ENCODE measurements around the gene COA1. TPM values are rescaled to one million over a fixed set of nuclear protein-coding genes. Genes with fewer than 3 reads are reported as not detected.

COA1 gene
- total RNA-seq, 1 donor from 2014 or later = 67.1 TPM

DNA sequence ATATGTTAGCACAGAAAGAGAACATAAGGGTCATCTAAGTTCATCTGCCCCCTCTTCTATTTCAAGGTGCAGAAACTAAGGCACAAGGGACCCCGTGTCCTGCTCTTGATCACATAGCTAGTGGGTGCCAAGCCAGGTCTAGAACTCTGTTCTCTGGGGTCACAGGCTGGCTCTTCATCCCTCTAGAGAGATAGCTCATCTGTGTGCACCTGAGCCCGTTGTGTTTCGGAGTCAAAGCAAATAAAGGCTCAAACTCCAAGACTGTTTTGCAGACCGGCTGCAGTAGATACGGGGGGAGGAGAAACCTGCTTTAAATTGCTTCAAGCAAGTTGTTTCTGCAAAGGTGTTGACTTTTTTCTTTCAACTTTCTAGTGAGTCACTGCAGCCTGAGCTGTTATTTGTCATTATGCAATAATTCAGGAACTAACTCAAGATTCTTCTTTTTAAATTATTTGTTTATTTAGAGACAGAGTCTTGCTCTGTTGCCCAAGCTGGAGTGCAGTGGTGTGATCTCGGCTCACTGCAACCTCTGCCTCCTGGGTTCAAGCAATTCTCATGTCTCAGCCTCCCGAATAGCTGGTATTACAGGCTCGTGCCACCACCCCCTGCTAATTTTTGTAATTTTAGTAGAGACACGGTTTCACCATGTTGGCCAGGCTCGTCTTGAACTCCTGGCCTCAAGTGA lies 35.6 kb upstream of the COA1 start:
- peaks cover 27% of the 10 kb centered on the region for H3K4me1 Mint-ChIP-seq (ENCODE audit: low read depth)
- no peak overlapping the region for H3K4me3 Mint-ChIP-seq (ENCODE audit: low read depth)
- no peak overlapping the region for H3K27ac Mint-ChIP-seq
- H3K36me3 Mint-ChIP-seq (ENCODE audit: low read depth) = peaks cover 3% of the 10 kb centered on the region
- peaks cover 6% of the 10 kb centered on the region for H3K27me3 Mint-ChIP-seq (ENCODE audit: low read depth)
- no peak for DNase-seq (ENCODE audit: low spot score)
- no peaks in the 10 kb centered on the region for H3K9me3 Mint-ChIP-seq
- intact Hi-C loops (cut with micrococcal nuclease) = no loop called here

DNA sequence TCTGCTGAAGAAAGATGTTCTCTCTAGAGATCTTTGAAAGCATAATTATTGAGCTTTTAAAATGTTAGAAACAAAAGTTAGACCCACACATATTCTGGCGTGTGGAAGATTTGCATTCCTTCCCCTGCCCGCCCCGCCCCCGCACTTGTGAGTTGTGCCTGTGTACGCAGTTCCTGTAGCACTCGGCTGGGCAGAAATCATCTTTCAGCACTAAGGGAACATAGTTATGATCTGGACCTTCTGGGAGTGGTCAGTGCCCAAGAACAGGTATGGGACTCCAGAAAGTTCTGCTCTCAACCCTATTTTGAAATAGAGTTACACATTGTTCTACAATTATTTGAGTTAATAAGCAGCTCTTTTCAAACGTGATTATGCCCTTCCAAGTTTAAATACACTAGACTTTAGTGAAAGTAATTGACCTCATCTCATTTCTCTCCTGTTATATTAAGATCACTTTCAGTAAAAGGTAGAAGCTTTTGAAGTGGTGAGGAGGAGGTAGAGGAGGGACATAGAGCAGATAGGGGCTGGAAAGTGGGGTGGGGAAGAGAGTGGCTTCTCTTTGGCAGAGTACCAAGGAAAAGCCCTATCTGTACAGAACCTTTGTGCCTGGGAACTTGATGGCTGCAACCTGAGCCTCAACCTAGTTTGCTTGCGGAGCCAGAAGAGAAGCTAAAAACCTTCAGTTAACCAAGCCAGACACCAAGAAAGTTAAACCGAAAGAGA lies 34.9 kb upstream of the COA1 start:
- no peak for DNase-seq (ENCODE audit: low spot score)
- Mint-ChIP-seq H3K36me3 (ENCODE audit: low read depth) (peaks cover 3% of the 10 kb centered on the region), H3K4me3 (ENCODE audit: low read depth) (no peak overlapping the region), H3K9me3 (no peaks in the 10 kb centered on the region), H3K27me3 (ENCODE audit: low read depth) (peaks cover 6% of the 10 kb centered on the region), H3K4me1 (ENCODE audit: low read depth) (peaks cover 30% of the 10 kb centered on the region), H3K27ac (no peak overlapping the region)
- intact Hi-C loops (cut with micrococcal nuclease) = no loop called here

DNA sequence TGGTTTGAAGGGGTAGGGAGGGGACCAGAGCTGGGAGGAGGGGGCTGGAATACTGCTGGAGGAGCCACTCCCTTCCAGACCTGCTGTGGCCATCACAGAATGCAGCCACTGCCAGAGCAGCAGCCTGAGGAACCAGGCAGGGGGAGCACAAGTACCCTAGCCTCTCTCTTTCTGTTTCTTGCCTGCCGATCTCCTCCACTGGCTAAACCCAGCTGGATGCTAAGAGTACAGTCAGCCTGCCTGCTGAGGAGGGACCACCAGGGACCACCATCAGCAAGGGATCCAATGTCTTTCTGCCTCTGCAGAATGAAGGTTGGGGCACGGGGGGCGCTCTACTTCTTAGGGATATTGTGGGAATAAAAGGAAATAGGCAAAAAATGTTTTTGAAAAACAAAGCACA lies 33.9 kb upstream of the COA1 start:
- peaks cover 6% of the 10 kb centered on the region for H3K27me3 Mint-ChIP-seq (ENCODE audit: low read depth)
- peaks cover 27% of the 10 kb centered on the region for H3K4me1 Mint-ChIP-seq (ENCODE audit: low read depth)
- H3K4me3 Mint-ChIP-seq (ENCODE audit: low read depth) = no peak overlapping the region
- no peak for DNase-seq (ENCODE audit: low spot score)
- H3K9me3 Mint-ChIP-seq = no peaks in the 10 kb centered on the region
- peaks cover 3% of the 10 kb centered on the region for H3K36me3 Mint-ChIP-seq (ENCODE audit: low read depth)
- intact Hi-C loops (cut with micrococcal nuclease) = no loop called here
- H3K27ac Mint-ChIP-seq = no peak overlapping the region

DNA sequence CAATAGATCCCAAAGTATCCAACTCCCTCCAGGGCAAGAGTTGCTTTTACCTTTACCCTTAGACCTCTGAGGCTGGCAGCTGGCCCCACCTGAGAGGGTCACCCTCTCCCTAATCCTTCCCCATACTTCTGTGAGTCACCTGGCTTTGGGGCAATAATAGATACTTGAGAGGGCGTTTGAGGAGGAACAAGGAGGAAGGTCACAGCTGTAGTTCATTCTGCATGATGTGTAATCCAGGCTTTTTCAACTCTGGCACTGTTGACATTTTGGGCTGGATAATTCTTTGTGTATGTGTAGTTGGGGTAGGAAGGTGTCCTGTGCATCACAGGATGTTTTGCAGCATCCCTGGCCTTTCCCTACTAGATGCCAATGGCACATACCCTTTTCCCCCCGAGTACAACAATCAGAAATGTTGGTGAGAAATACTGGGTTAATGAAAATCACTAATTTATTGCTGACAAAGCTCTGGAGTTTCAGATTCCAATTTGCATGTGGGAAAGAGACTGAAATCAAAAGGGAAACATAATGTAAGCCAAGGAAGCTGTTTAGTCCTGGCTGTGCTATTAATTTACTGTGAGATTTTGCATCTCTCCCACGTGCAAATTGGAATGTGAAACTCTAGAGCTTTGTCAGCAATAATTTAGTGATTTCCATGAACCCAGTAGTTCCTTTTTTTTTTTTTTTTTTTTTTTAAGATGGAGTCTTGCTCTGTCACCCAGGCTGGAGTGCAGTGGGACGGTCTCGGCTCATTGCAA lies 32.8 kb upstream of the COA1 start:
- Mint-ChIP-seq H3K4me1 (ENCODE audit: low read depth) (peaks cover 36% of the 10 kb centered on the region), H3K36me3 (ENCODE audit: low read depth) (peaks cover 3% of the 10 kb centered on the region), H3K27ac (no peak overlapping the region), H3K9me3 (no peaks in the 10 kb centered on the region), H3K4me3 (ENCODE audit: low read depth) (no peak overlapping the region), H3K27me3 (ENCODE audit: low read depth) (peaks cover 15% of the 10 kb centered on the region)
- intact Hi-C loops (cut with micrococcal nuclease) = no loop called here
- no peak for DNase-seq (ENCODE audit: low spot score)

DNA sequence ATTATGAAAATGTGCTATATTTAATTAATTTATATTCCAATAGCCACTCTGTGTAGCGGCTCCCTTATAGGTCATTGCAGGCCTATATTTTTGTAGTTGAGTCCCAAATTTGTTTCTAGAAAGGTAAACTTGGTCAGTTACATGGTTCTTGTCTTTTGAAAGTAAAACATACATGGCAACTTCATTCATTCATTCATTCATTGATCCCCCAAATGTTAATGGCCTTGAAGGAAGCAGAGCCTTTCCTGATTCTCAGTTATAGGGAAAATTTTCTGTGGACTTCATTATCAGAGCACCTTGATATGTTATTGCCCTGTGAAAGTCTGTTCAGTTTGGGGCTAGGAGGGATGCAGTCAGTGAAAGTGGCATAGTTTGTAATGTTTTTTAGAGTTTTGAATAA lies 32.1 kb upstream of the COA1 start:
- Mint-ChIP-seq H3K36me3 (ENCODE audit: low read depth) (peaks cover 3% of the 10 kb centered on the region), H3K27me3 (ENCODE audit: low read depth) (peaks cover 19% of the 10 kb centered on the region), H3K9me3 (no peaks in the 10 kb centered on the region), H3K4me1 (ENCODE audit: low read depth) (peaks cover 44% of the 10 kb centered on the region), H3K27ac (no peak overlapping the region), H3K4me3 (ENCODE audit: low read depth) (no peak overlapping the region)
- intact Hi-C loops (cut with micrococcal nuclease) = no loop called here
- DNase-seq (ENCODE audit: low spot score) = no peak

DNA sequence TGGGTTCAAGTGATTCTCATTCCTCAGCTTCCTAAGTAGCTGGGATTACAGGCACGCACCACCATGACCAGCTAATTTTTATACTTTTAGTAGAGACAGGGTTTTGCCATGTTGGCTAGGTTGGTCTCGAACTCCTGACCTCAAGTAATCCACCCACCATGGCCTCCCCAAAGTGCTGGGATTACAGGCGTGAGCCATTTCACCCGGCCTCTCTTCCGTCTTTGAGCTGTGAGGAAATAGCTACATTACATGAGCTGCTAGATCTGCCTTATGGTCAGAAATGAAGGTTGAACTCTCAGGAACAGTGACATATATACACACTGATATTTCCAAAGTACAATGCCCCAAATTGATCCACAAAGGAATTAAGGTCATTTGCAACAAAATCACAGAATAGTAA lies 31.5 kb upstream of the COA1 start:
- H3K9me3 Mint-ChIP-seq = no peaks in the 10 kb centered on the region
- peaks cover 3% of the 10 kb centered on the region for H3K36me3 Mint-ChIP-seq (ENCODE audit: low read depth)
- no peak for DNase-seq (ENCODE audit: low spot score)
- H3K4me1 Mint-ChIP-seq (ENCODE audit: low read depth) = peaks cover 49% of the 10 kb centered on the region
- H3K27ac Mint-ChIP-seq = no peak overlapping the region
- intact Hi-C loops (cut with micrococcal nuclease) = no loop called here
- peaks cover 19% of the 10 kb centered on the region for H3K27me3 Mint-ChIP-seq (ENCODE audit: low read depth)
- no peak overlapping the region for H3K4me3 Mint-ChIP-seq (ENCODE audit: low read depth)

DNA sequence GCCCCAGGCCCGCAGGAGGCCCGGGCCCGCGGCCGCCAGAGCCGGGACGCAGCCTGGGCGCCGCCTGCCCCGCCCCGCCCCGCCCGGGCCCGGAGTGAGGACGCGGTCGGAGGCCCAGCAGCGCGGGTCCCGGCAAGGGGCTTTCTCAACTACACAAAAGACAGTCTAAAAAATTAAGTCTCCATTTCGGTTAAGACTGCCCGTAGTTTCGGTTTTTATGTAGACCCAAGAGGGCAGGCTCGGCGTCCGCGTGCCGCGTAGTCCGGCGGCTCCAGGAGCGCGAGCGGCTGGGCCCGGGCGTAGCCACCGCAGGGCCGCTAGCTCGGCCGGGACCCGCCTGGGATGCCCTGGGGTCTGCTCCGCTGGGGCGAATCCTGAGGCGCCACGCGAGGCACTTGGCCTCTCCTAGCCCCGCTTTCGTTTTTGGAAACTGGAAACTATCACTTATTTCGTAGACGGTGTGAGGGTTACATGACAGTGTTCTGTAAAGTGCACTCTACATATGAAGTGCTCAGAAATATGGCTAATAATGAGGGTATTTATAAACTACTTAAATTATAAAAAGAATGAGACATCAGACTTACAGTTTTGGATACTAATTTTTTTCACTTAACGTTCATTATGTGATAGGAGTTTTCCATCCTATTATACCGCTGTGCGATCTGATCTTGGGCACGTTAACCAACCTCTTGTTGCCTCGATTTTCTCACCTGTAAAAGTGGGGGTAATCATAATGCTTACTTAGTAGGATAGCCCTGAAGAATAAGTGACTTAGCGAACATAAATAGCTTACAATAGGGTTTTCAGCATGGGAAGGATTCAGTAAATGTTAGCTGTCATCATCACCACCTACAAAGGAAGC lies 29.7 kb upstream of the COA1 start:
- peaks cover 20% of the 10 kb centered on the region for H3K27me3 Mint-ChIP-seq (ENCODE audit: low read depth)
- DNase-seq (ENCODE audit: low spot score) = peak; percentile 43
- H3K4me1 Mint-ChIP-seq (ENCODE audit: low read depth) = peaks cover 41% of the 10 kb centered on the region
- H3K4me3 Mint-ChIP-seq (ENCODE audit: low read depth) = peak overlapping the region; percentile 73
- H3K27ac Mint-ChIP-seq = no peak overlapping the region
- H3K9me3 Mint-ChIP-seq = no peaks in the 10 kb centered on the region
- H3K36me3 Mint-ChIP-seq (ENCODE audit: low read depth) = peaks cover 3% of the 10 kb centered on the region
- intact Hi-C loops (cut with micrococcal nuclease) = loop anchor here (2.0 kb wide), 1 partner anchor 30 kb away; the partner anchor contains the start of gene COA1

DNA sequence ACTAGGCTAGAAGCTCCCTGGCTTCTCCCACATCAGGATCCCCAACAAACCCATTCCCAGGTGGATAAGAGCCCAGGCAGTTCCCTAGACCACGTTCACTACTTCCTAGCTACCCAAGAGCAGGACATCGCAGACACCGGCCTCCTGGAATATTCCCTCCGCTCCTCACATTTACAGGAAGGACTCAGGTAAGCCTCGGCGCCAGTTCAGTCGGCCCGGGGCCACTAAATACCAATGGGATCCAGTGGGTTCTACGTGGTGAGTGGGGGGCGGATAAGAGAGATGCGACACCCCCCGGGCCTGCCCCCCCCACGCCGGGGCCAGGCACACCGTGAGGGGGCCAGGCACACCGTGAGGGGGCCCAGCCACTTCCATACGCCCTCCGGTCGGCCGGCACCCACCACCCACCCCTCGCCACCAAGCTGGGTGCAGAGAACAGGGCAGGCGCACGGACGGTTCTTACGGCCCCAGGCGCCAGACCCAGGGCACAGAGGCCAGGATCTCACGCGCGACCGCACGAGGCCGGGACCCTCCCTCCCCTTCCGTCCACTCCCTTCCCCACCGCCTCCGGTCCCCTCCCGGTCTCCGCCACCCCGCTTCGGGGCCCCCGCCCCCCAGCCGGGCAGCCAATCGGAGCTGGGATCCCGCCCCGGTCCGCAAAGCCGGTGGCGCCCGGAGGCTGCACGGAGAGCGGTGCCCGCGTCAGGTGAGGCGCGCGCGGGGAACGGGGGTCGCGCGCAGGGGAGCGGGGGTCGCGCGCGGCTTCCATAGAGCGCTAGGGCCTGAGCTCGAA lies 28.9 kb upstream of the COA1 start, which contains the start of gene BLVRA:
Gene BLVRA (plus strand): TSS at position 652 of the 793 bp plus-strand sequence. CDS start 12,479 bp downstream, outside the sequence.
- peaks cover 3% of the 10 kb centered on the region for H3K36me3 Mint-ChIP-seq (ENCODE audit: low read depth)
- H3K27ac Mint-ChIP-seq = no peak within 1 kb of the TSS
- peak within 1 kb of the TSS; percentile 73 for H3K4me3 Mint-ChIP-seq (ENCODE audit: low read depth)
- intact Hi-C loops (cut with micrococcal nuclease) = loop anchor here (2.0 kb wide), 1 partner anchor 29 kb away; the partner anchor contains the start of gene COA1
- peak; percentile 60 for DNase-seq (ENCODE audit: low spot score)
- no peaks in the 10 kb centered on the region for H3K9me3 Mint-ChIP-seq
- H3K27me3 Mint-ChIP-seq (ENCODE audit: low read depth) = peaks cover 25% of the 10 kb centered on the region
- H3K4me1 Mint-ChIP-seq (ENCODE audit: low read depth) = peaks cover 39% of the 10 kb centered on the region

DNA sequence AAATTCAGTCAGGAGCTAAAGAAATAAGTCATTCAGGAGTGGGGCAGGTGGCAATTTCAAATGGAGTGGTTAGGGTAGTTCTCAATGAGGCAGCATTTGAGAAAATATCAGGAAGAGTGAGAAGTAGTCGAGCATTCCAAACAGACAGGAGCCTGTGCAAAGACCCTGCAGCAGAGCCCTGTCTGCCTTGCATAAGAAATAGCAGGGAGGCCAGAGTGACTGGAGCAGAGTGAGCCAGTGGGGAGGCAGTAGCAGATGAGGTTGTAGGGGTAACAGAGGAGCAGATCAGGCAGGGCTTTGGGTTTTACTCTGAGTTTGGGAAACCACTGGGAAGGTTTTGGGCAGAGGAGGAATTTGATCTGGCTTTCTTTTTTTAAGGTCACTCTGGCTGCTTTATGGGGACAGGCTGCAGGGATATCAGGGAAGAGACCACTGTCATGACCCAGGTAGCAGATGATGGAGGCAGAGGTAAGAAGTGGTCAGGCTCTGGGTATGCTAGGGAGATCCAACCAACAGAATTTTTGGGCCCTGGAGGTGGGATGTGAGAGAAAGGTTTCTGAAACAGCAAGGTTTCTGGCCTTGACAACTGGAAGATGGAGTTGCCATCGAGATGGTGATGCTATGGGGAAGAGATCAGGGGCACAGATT lies 27.9 kb upstream of the COA1 start:
- H3K4me1 Mint-ChIP-seq (ENCODE audit: low read depth) = peaks cover 35% of the 10 kb centered on the region
- intact Hi-C loops (cut with micrococcal nuclease) = loop anchor here (2.0 kb wide), 1 partner anchor 108 kb away; no protein-coding TSS in a partner anchor

DNA sequence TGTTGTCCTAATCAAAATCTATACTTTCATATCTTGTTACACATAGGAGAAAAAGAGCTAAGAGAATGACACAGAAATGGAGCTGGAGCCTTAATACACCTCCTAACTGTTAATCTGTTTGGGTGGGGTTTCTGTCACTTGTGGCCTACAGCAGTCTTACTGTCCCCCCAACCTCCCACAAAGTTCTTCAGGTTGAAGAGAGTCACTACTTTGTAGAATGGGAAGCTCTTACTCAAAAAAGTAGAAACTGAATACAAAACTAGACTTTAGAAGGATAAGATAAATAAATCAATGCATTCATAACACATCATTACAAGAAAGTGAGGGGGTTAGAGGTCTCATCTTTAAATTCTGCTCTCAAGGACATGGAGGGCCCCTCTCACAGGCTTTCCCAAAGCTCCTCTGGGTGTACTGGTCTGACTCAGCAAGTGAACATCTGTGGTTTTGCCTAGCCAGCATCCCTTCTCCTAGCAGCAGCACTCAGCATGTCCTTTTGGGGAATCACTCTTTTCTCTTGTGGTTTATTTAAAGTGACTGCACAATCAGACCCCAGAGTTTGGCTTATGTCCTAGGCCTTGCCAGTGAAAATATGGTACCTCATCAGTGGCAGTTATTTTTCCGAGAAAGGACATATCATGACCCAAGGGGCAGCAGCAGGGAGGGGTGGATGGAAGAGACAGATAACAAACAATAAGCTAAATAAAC lies 27.2 kb upstream of the COA1 start:
- peaks cover 32% of the 10 kb centered on the region for H3K4me1 Mint-ChIP-seq (ENCODE audit: low read depth)
- no peak overlapping the region for H3K27ac Mint-ChIP-seq
- H3K9me3 Mint-ChIP-seq = no peaks in the 10 kb centered on the region
- no peak for DNase-seq (ENCODE audit: low spot score)
- peaks cover 27% of the 10 kb centered on the region for H3K27me3 Mint-ChIP-seq (ENCODE audit: low read depth)
- intact Hi-C loops (cut with micrococcal nuclease) = loop anchor here (1.0 to 2.0 kb wide), 2 partner anchors 21 to 108 kb away; no protein-coding TSS in a partner anchor
- peak overlapping the region; percentile 40 for H3K4me3 Mint-ChIP-seq (ENCODE audit: low read depth)
- peaks cover 3% of the 10 kb centered on the region for H3K36me3 Mint-ChIP-seq (ENCODE audit: low read depth)

More for the DNA sequence above, 27.9 kb upstream of the COA1 start:
- Mint-ChIP-seq H3K27me3 (ENCODE audit: low read depth) (peaks cover 27% of the 10 kb centered on the region), H3K9me3 (no peaks in the 10 kb centered on the region), H3K4me3 (ENCODE audit: low read depth) (peak overlapping the region; percentile 40), H3K27ac (no peak overlapping the region), H3K36me3 (ENCODE audit: low read depth) (peaks cover 3% of the 10 kb centered on the region)
- DNase-seq (ENCODE audit: low spot score) = no peak

DNA sequence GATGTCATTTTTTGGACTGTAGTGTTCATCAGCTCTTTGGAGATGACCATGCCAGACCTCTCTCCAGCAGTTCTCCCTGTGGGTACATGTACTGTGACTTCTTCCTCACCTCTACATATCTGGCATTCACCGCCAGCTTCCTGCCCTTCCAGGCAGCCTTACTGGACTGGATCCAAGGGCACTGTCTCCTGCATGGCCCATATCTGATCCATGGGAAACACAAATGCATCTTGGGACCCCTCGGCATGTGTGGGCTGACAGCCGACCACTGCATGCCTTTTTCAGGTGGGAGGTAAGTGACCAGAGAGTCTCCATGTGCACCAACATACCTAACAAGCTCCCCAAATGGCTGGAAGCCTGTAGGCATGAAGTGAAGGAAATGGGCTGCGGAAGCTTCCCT lies 25.3 kb upstream of the COA1 start:
- no peak overlapping the region for H3K27ac Mint-ChIP-seq
- intact Hi-C loops (cut with micrococcal nuclease) = no loop called here
- H3K27me3 Mint-ChIP-seq (ENCODE audit: low read depth) = peaks cover 21% of the 10 kb centered on the region

More for the DNA sequence above, 25.3 kb upstream of the COA1 start:
- Mint-ChIP-seq H3K36me3 (ENCODE audit: low read depth) (no peaks in the 10 kb centered on the region), H3K4me3 (ENCODE audit: low read depth) (no peak overlapping the region), H3K9me3 (no peaks in the 10 kb centered on the region), H3K4me1 (ENCODE audit: low read depth) (peaks cover 35% of the 10 kb centered on the region)
- DNase-seq (ENCODE audit: low spot score) = no peak

All from activated T-helper 2 cell treated with anti-CD3 and anti-CD28 coated beads, Interferon-gamma antibody, Interleukin-2, Interleukin-4, amounts not matched to agents 10 μg/mL and 5 μg/mL and 100 μg/mL, durations not matched to agents 14 hours and 24 hours and 36 hours (primary cell).